ENCODE data around the gene PDYN. TPM values are rescaled to one million over a fixed set of nuclear protein-coding genes. Genes with fewer than 3 reads are reported as not detected.

The PDYN gene
- total and polyA plus RNA-seq, 9 of the 15 experiments (the other 6 are each of a cell fraction or from before 2014, with no cell fraction given) = not detected

DNA sequence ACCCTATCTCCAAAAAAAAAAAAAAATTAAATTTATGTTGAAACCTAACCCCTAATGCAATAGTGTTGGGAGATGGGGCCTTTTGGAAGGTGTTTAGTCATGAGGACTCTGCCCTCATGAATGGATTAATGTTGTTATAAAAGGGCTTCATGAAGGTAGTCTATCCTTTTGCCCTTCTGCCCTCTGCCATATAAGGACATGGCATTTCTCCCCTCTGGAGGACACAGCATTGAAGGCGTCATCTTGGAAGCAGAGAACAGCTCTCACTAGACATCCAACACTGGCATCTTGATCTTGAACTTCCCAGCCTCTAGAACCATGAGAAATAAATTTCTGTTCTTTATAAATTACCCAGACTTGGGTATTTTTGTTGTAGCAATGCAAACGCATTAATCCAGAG, 35.4 kb downstream of the PDYN start (continued):
- TF ChIP-seq SNRNP70 (optimal IDR thresholded peaks at IDR 0.05; ENCODE audit: low read depth, low read length) = no peak
- TF ChIP-seq, protein P1, sequence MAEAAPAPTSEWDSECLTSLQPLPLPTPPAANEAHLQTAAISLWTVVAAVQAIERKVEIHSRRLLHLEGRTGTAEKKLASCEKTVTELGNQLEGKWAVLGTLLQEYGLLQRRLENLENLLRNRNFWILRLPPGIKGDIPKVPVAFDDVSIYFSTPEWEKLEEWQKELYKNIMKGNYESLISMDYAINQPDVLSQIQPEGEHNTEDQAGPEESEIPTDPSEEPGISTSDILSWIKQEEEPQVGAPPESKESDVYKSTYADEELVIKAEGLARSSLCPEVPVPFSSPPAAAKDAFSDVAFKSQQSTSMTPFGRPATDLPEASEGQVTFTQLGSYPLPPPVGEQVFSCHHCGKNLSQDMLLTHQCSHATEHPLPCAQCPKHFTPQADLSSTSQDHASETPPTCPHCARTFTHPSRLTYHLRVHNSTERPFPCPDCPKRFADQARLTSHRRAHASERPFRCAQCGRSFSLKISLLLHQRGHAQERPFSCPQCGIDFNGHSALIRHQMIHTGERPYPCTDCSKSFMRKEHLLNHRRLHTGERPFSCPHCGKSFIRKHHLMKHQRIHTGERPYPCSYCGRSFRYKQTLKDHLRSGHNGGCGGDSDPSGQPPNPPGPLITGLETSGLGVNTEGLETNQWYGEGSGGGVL (CRISPR knock-in tag; IDR thresholded peaks at IDR 0.05) = no peak
- TF ChIP-seq, protein P2, sequence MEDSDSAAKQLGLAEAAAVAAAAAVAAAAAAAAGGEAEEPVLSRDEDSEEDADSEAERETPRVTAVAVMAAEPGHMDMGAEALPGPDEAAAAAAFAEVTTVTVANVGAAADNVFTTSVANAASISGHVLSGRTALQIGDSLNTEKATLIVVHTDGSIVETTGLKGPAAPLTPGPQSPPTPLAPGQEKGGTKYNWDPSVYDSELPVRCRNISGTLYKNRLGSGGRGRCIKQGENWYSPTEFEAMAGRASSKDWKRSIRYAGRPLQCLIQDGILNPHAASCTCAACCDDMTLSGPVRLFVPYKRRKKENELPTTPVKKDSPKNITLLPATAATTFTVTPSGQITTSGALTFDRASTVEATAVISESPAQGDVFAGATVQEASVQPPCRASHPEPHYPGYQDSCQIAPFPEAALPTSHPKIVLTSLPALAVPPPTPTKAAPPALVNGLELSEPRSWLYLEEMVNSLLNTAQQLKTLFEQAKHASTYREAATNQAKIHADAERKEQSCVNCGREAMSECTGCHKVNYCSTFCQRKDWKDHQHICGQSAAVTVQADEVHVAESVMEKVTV (CRISPR knock-in tag; IDR thresholded peaks at IDR 0.05) = no peak

DNA sequence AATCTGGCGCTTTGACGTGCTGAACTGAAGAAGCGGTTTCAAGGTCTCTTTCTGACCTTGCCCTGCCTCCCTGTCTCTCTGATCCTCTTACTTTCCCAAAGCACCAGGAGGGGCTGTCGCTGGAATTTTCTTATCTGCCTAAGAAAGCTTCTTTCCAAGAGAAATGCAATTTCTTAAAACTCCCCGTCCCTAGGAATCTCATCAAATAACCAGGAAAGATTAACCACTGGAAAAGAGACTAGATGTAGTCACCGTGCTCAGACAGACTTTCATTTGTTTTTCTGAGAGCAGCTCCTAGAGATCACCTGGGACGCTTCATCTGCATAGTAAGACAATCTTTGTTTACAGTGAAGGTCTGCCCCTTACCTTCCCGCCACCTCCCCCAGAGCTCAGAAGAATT, 38.6 kb downstream of the PDYN start:
- Histone ChIP-seq H3K9me3 (replicated peaks; ENCODE audit: control insufficient read depth, insufficient read depth, low read depth, low read length) (no peaks in the 10 kb centered on the region), H3K4me3 (no peak overlapping the region), H3K4me1 (replicated peaks in 1 of 2; ENCODE audit: control insufficient read depth in 2 of 2, insufficient read depth in 2 of 2, low read length in 2 of 2) (no peaks in the 10 kb centered on the region), H3K27me3 (ENCODE audit: control insufficient read depth in 2 of 2, insufficient read depth in 2 of 2, low read length in 2 of 2) (no peaks in the 10 kb centered on the region; a peak in 1 of 5 replicates), H3K4me2 (ENCODE audit: insufficient read depth, low read length) (no peak overlapping the region), H3K9ac (ENCODE audit: insufficient read depth in 1 of 2, low read depth in 2 of 2, low read length in 2 of 2) (no peak overlapping the region), H3K9me1 (ENCODE audit: control insufficient read depth, insufficient read depth, low read length) (no peaks in the 10 kb centered on the region), H2AFZ (ENCODE audit: low read depth, low read length) (no peak overlapping the region), H3K36me3 (ENCODE audit: control insufficient read depth, insufficient read depth, low read length) (no peaks in the 10 kb centered on the region), H3K27ac (ENCODE audit: extremely low read depth, low read depth, low read length) (no peak overlapping the region), H4K20me1 (replicated peaks; ENCODE audit: control insufficient read depth, insufficient read depth, low read length) (no peaks in the 10 kb centered on the region), H3K79me2 (ENCODE audit: control insufficient read depth, insufficient read depth, low read length) (no peaks in the 10 kb centered on the region)
- no peak for FAIRE-seq
- DNase-seq (ENCODE audit: extremely low read depth in 1 of 4, low spot score in 3 of 4) = no peak
- 0% methylated on average over 8 of the region's 8 CpGs for WGBS (ENCODE audit: insufficient coverage, low coverage, missing lambda C conversion rate)
- POLR2A ChIA-PET = interaction anchor here (0.9 kb wide), 1 partner anchor 8 kb away, joined by 3 read pairs; no protein-coding TSS in a partner anchor
- CTCF ChIA-PET (ENCODE audit: low intra/inter-chr PET ratio) = no interaction called here
- in situ Hi-C loops (cut with MboI) (no loop called here), intact Hi-C loops (cut with micrococcal nuclease) (no loop called here)
- no peak for ATAC-seq
- no TSS peak for BruUV-seq (replicated peaks)
- TF ChIP-seq, protein P3, sequence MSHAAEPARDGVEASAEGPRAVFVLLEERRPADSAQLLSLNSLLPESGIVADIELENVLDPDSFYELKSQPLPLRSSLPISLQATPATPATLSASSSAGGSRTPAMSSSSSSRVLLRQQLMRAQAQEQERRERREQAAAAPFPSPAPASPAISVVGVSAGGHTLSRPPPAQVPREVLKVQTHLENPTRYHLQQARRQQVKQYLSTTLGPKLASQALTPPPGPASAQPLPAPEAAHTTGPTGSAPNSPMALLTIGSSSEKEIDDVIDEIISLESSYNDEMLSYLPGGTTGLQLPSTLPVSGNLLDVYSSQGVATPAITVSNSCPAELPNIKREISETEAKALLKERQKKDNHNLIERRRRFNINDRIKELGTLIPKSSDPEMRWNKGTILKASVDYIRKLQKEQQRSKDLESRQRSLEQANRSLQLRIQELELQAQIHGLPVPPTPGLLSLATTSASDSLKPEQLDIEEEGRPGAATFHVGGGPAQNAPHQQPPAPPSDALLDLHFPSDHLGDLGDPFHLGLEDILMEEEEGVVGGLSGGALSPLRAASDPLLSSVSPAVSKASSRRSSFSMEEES (CRISPR knock-in tag; IDR thresholded peaks at IDR 0.05) = no peak
- TF ChIP-seq SRSF3 (IDR thresholded peaks at IDR 0.05; ENCODE audit: insufficient read depth, low read length) (no peak), ZNF134 (CRISPR knock-in tag; conservative IDR thresholded peaks at IDR 0.05) (no peak), DDX20 (tag; IDR thresholded peaks at IDR 0.05; ENCODE audit: low read depth) (no peak), ZNF217 (CRISPR knock-in tag; IDR thresholded peaks at IDR 0.05) (no peak), PHF21A (IDR thresholded peaks at IDR 0.05; ENCODE audit: borderline replicate concordance, low read depth) (no peak), C11orf30 (IDR thresholded peaks at IDR 0.05; ENCODE audit: low read depth) (no peak), EHMT2 (IDR thresholded peaks at IDR 0.05) (no peak), ZNF589 (CRISPR knock-in tag; IDR thresholded peaks at IDR 0.05; ENCODE audit: low read depth) (no peak), CBFA2T3 (IDR thresholded peaks at IDR 0.05) (no peak)
- TF ChIP-seq, protein P4, sequence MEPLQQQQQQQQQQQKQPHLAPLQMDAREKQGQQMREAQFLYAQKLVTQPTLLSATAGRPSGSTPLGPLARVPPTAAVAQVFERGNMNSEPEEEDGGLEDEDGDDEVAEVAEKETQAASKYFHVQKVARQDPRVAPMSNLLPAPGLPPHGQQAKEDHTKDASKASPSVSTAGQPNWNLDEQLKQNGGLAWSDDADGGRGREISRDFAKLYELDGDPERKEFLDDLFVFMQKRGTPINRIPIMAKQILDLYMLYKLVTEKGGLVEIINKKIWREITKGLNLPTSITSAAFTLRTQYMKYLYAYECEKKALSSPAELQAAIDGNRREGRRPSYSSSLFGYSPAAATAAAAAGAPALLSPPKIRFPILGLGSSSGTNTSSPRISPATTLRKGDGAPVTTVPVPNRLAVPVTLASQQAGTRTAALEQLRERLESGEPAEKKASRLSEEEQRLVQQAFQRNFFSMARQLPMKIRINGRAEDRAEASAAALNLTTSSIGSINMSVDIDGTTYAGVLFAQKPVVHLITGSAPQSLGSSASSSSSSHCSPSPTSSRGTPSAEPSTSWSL (CRISPR knock-in tag; IDR thresholded peaks at IDR 0.05; ENCODE audit: borderline replicate concordance) = no peak

Measured in K562 (cell line).